H1 (cell line): ENCODE measurements around the gene SLC15A4. TPM values are rescaled to one million over a fixed set of nuclear protein-coding genes. Genes with fewer than 3 reads are reported as not detected.

ENCODE experiments used
- CTCF ChIA-PET: fragments of 300-600 bp; sonication (Branson Sonifier 250); formaldehyde crosslinking; loops from one replicate; lab custom pipeline; 2021; ENCODE audit not compliant: partially characterized antibody; lab: Charles Lee
- POLR2A ChIA-PET: fragments of 300-600 bp; sonication (Branson Sonifier 250); formaldehyde crosslinking; loops from one replicate; lab custom pipeline; 2021; ENCODE audit warnings: inconsistent platforms; ENCODE audit not compliant: partially characterized antibody; lab: Charles Lee
- DNase-seq, 2 experiments: peaks; one replicate each; pipeline versions ENCODE4 v3.0.0 to v3.0.0-alpha.2; 2010 to 2022; ENCODE audit warnings: low spot score in 2 of 2, low read depth in 1 of 2, mixed read lengths in 1 of 2
- FAIRE-seq: peaks from 2 replicates; lab custom pipeline; 2011; peaks lifted over from hg19 to GRCh38; lab: Jason Lieb, UNC
- H2AFZ ChIP-seq: 2 replicates; pipeline ENCODE4 v1.8.1; 2012; ENCODE audit warnings: low read length, inconsistent platforms
- H2AK5ac ChIP-seq: 2 replicates; pipeline ENCODE4 v1.6.1; 2013; ENCODE audit warnings: low read depth, low read length
- H2BK120ac ChIP-seq: replicated peaks from 2 replicates; pipeline ENCODE3; 2013; ENCODE audit warnings: low read depth, low read length, inconsistent platforms
- H2BK12ac ChIP-seq: 2 replicates; pipeline ENCODE4 v1.6.1; 2013; ENCODE audit warnings: low read depth, low read length
- H2BK15ac ChIP-seq: 2 replicates; pipeline ENCODE4 v1.6.1; 2013; ENCODE audit warnings: low read length
- H2BK20ac ChIP-seq: 2 replicates; pipeline ENCODE4 v1.6.1; 2013; ENCODE audit warnings: low read length
- H2BK5ac ChIP-seq: 2 replicates; pipeline ENCODE4 v1.6.1; 2013; ENCODE audit warnings: low read depth, low read length
- H3K14ac ChIP-seq: 2 replicates; pipeline ENCODE4 v1.6.1; 2013; ENCODE audit warnings: inconsistent platforms; ENCODE audit not compliant: insufficient read length
- H3K18ac ChIP-seq: 2 replicates; pipeline ENCODE4 v1.6.1; 2013; ENCODE audit warnings: low read length; ENCODE audit errors: extremely low read depth
- H3K23ac ChIP-seq: 2 replicates; pipeline ENCODE4 v1.6.1; 2013; ENCODE audit warnings: inconsistent platforms; ENCODE audit not compliant: insufficient read length
- H3K23me2 ChIP-seq: 2 replicates; pipeline ENCODE4 v1.6.1; 2013; ENCODE audit warnings: low read depth, low read length
- H3K27ac ChIP-seq: 2 replicates; pipeline ENCODE4 v1.6.1; 2011; ENCODE audit warnings: low read depth, low read length, inconsistent platforms
- H3K27me3 ChIP-seq, 4 experiments: replicated peaks in 1 of 4; 1 replicate in 1 of 4; 2 replicates in 3 of 4; pipeline versions ENCODE4 v1.6.1 to v1.8.1; 2011 to 2013; ENCODE audit warnings: low read length in 3 of 4, mild to moderate bottlenecking in 3 of 4, inconsistent platforms in 2 of 4, mixed read lengths in 2 of 4, moderate library complexity in 1 of 4; ENCODE audit not compliant: control insufficient read depth in 3 of 4, insufficient read depth in 3 of 4; ENCODE audit errors: extremely low read depth in 1 of 4
- H3K36me3 ChIP-seq, 4 experiments: 2 replicates each; pipeline versions ENCODE4 v1.6.1 to v1.8.1; 2011 to 2013; ENCODE audit warnings: mild to moderate bottlenecking in 4 of 4, low read length in 3 of 4, moderate library complexity in 2 of 4, control low read depth in 1 of 4, inconsistent platforms in 1 of 4; ENCODE audit not compliant: insufficient read depth in 4 of 4, control insufficient read depth in 2 of 4
- H3K4ac ChIP-seq: replicated peaks from 2 replicates; pipeline ENCODE3; 2013; ENCODE audit warnings: low read length, low read depth, mixed read lengths, inconsistent platforms; ENCODE audit not compliant: insufficient read length
- H3K4me1 ChIP-seq, 4 experiments: replicated peaks in 1 of 4; 1 replicate in 1 of 4; 2 replicates in 3 of 4; pipeline versions ENCODE4 v1.6.1 to v1.8.1; 2011 to 2013; ENCODE audit warnings: low read length in 3 of 4, inconsistent platforms in 2 of 4, mixed read lengths in 1 of 4; ENCODE audit not compliant: insufficient read depth in 4 of 4, control insufficient read depth in 3 of 4
- H3K4me2 ChIP-seq, 2 experiments: 2 replicates each; pipeline versions ENCODE4 v1.6.1 to v1.8.1; 2011 to 2013; ENCODE audit warnings: low read depth in 2 of 2, low read length in 2 of 2, control low read depth in 1 of 2, inconsistent platforms in 1 of 2, mild to moderate bottlenecking in 1 of 2; ENCODE audit not compliant: insufficient read depth in 1 of 2
- H3K4me3 ChIP-seq, 4 experiments: fragments of 200-600, 300-600 bp in 1 of 4; sonication (generic), shearing (Covaris generic), sonication (Bioruptor Twin) in 1 of 4; 2 replicates each; pipeline versions ENCODE4 v1.5.1 to v1.8.1; 2011 to 2016; ENCODE audit warnings: low read length in 4 of 4, low read depth in 3 of 4, control low read depth in 2 of 4, inconsistent platforms in 2 of 4, mild to moderate bottlenecking in 2 of 4, mixed read lengths in 1 of 4, moderate library complexity in 1 of 4; ENCODE audit not compliant: insufficient read depth in 2 of 4; ENCODE audit errors: extremely low read depth in 1 of 4
- H3K56ac ChIP-seq: replicated peaks from 2 replicates; pipeline ENCODE3; 2013; ENCODE audit warnings: low read depth, mild to moderate bottlenecking, mixed read lengths, low read length, inconsistent platforms; ENCODE audit not compliant: insufficient read length
- H3K79me1 ChIP-seq: 2 replicates; pipeline ENCODE4 v1.6.1; 2013; ENCODE audit warnings: low read depth, low read length, control low read depth
- H3K79me2 ChIP-seq, 2 experiments: 2 replicates each; pipeline versions ENCODE4 v1.6.1 to v1.8.1; 2012 to 2013; ENCODE audit warnings: low read length in 2 of 2, mild to moderate bottlenecking in 2 of 2, inconsistent platforms in 1 of 2; ENCODE audit not compliant: insufficient read depth in 2 of 2, control insufficient read depth in 1 of 2
- H3K9ac ChIP-seq, 4 experiments: replicated peaks in 1 of 4; 1 replicate in 1 of 4; 2 replicates in 3 of 4; pipeline versions ENCODE4 v1.6.1 to v1.8.1; 2011 to 2013; ENCODE audit warnings: low read depth in 3 of 4, low read length in 3 of 4, control low read depth in 2 of 4, mild to moderate bottlenecking in 2 of 4, moderate library complexity in 2 of 4, inconsistent platforms in 1 of 4; ENCODE audit errors: extremely low read depth in 1 of 4
- H3K9me3 ChIP-seq, 2 experiments: 2 replicates each; pipeline versions ENCODE4 v1.6.1 to v1.8.1; 2012 to 2013; ENCODE audit warnings: mild to moderate bottlenecking in 2 of 2, moderate library complexity in 2 of 2, control low read depth in 1 of 2, inconsistent platforms in 1 of 2, low read depth in 1 of 2, low read length in 1 of 2, mixed read lengths in 1 of 2; ENCODE audit not compliant: insufficient read depth in 2 of 2
- H4K20me1 ChIP-seq, 2 experiments: replicated peaks in 1 of 2; 2 replicates each; pipeline versions ENCODE3 to v1.8.1; 2011 to 2013; ENCODE audit warnings: inconsistent platforms in 2 of 2, low read length in 2 of 2, mild to moderate bottlenecking in 1 of 2; ENCODE audit not compliant: insufficient read depth in 2 of 2, control insufficient read depth in 1 of 2
- H4K5ac ChIP-seq: 2 replicates; pipeline ENCODE4 v1.6.1; 2013; ENCODE audit warnings: low read length, low read depth, mixed read lengths, inconsistent platforms; ENCODE audit not compliant: insufficient read length
- H4K8ac ChIP-seq: 2 replicates; pipeline ENCODE4 v1.8.0; 2013; ENCODE audit warnings: mild to moderate bottlenecking, moderate library complexity, low read length, inconsistent platforms; ENCODE audit not compliant: insufficient read depth; ENCODE audit errors: extremely low read depth
- H4K91ac ChIP-seq: replicated peaks from 2 replicates; pipeline ENCODE3; 2013; ENCODE audit warnings: low read length, mixed read lengths, inconsistent platforms; ENCODE audit not compliant: insufficient read length
- CTCF ChIP-seq, 3 experiments: IDR thresholded peaks; 1 replicate in 2 of 3; 2 replicates in 1 of 3; pipeline versions ENCODE4 v1.5.1 to v1.6.1; 2011; ENCODE audit warnings: low read length in 3 of 3, mild to moderate bottlenecking in 3 of 3, inconsistent platforms in 2 of 3, low read depth in 1 of 3, moderate library complexity in 1 of 3; ENCODE audit not compliant: insufficient read depth in 1 of 3; ENCODE audit errors: control extremely low read depth in 1 of 3
- KDM1A ChIP-seq: fragments of 200-600, 300-600 bp; sonication (generic); IDR thresholded peaks from 2 replicates; pipeline ENCODE4 v1.7.1; 2016; ENCODE audit warnings: mild to moderate bottlenecking, low read length, borderline replicate concordance
- RAD21 ChIP-seq, 2 experiments: IDR thresholded peaks in 1 of 2; conservative IDR thresholded peaks in 1 of 2; 2 replicates each; pipeline ENCODE4 v1.6.1; 2011; ENCODE audit warnings: low read depth in 2 of 2, low read length in 2 of 2, improper control_type of control experiment in 1 of 2, inconsistent platforms in 1 of 2, mild to moderate bottlenecking in 1 of 2, moderate library complexity in 1 of 2
- ZNF274 ChIP-seq: IDR thresholded peaks from 2 replicates; pipeline ENCODE4 v1.7.0; 2012; ENCODE audit warnings: low read length, borderline replicate concordance; ENCODE audit errors: extremely low read depth
- WGBS, 2 experiments: shearing (Covaris generic) in 1 of 2; methylation state at CpG; one replicate each; pipeline versions ENCODE4 v1.1.6 to v1.1.7; 2013 to 2015; ENCODE audit warnings: low lambda C conversion rate in 2 of 2, mixed read lengths in 2 of 2, inconsistent platforms in 1 of 2, low coverage in 1 of 2, missing lambda C conversion rate in 1 of 2; ENCODE audit not compliant: insufficient replicate concordance in 2 of 2, insufficient coverage in 1 of 2, insufficient read length in 1 of 2; ENCODE audit errors: extremely low coverage in 1 of 2, missing lambda C conversion rate in 1 of 2; 5-methylcytosine and 5-hydroxymethylcytosine counted together
- polyA plus RNA-seq, 7 experiments: library from polyadenylated mRNA; depleted of rRNA in 3 of 7; stranded (reverse) in 5 of 7; unstranded in 2 of 7; fragments of >200 nt in 5 of 7; fragments of 200-250 nt in 2 of 7; gene quantifications; 1 replicate in 5 of 7; 2 replicates in 1 of 7; 4 replicates in 1 of 7; pipeline versions ENCODE4 v1.2.1 to v1.2.3, GENCODE V29; 2011 to 2013; ENCODE audit warnings: missing spikeins in 2 of 7, mixed read lengths in 2 of 7
- total RNA-seq: library from RNA; stranded (reverse); fragmentation: NEBNext Ultra II Directional; extraction: Animal tissue kit (Norgen Biotek cat#: 25700); gene quantifications from 2 replicates; pipeline ENCODE4 v1.2.1, GENCODE V29; 2021

Gene SLC15A4
- total and polyA plus RNA-seq, 2 of the 8 experiments (the other 6 are each of a cell fraction or from before 2014, with no cell fraction given) = 22.7 to 26.6 TPM

DNA sequence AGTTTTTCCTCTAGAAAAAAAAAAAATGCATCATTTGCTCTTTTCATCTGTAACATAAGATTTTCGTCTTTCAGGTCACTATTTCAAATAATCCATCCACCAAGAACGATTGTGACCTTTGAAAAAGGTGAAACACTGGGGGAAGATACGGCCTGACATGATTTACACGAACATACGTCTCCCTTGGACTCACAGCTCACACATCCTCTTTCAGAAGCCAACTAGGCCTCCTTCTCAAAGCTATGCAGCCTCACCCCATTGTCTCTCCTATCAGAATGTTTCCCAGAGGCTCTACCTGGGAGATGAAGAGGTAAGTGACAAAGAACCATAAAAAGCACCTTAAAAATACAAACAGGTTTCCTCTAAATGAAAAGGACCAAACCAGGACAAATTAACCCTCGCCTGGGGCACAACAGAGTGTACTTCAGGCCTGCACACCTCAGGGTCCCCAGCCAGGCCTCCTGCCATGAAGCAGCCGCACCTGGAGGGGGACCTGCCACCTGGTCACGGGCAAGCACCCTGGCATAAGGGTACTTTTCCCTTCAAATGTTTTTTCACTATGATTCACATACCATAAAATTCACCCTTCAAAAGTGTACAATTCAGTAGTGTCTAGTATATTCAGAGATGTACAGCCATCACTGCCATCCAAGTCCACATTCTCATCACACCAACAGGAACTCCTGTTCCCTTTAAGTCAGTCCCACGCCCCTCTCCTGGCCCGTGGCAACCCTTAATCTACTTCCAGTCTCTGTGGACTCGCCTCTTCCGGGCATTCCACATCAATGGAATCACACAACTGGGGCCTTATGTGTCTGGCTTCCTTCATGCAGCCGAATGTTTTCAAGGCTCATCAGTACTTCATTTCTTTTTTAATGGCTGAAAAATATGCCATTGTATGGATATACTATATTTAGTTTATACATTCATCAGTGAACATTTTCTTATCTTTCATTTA, 5.4 kb downstream of the SLC15A4 start:
- no peak overlapping the region for H4K91ac ChIP-seq
- peaks cover 7 to 27% (median 12%) of the 10 kb centered on the region in 4 experiments for H3K4me1 ChIP-seq
- no peak overlapping the region for H3K56ac ChIP-seq
- H3K4ac ChIP-seq = no peak overlapping the region
- peaks cover 4% of the 10 kb centered on the region; the same call in 1 of the 2 replicates for H3K23me2 ChIP-seq
- CTCF ChIA-PET = interaction anchor here (0.6 kb wide), 1 partner anchor 460 kb away, joined by 4 read pairs; no protein-coding TSS in a partner anchor
- H3K9me3 ChIP-seq = no peaks in the 10 kb centered on the region
- H4K20me1 ChIP-seq = peaks cover 24 to 43% of the 10 kb centered on the region in 2 experiments
- WGBS, 2 experiments = 91% methylated on average over 13 of the region's 13 CpGs; no CpG with 5 or more reads in 1 of the 2 experiments
- H4K5ac ChIP-seq = no peak overlapping the region
- TF ChIP-seq KDM1A (no peak), RAD21 (IDR thresholded peaks at IDR 0.05 in 1 of 2, conservative IDR thresholded peaks at IDR 0.05 in 1 of 2; ENCODE audit: low read depth in 2 of 2, low read length in 2 of 2) (no peak), CTCF (IDR thresholded peaks at IDR 0.05; ENCODE audit: control extremely low read depth in 1 of 3, insufficient read depth in 1 of 3, low read depth in 1 of 3, low read length in 3 of 3) (no peak), ZNF274 (no peak)
- no peak overlapping the region for H2AFZ ChIP-seq
- H2BK20ac ChIP-seq = no peak overlapping the region
- no peak overlapping the region for H2BK12ac ChIP-seq
- H3K79me2 ChIP-seq = peaks cover 30 to 97% of the 10 kb centered on the region in 2 experiments
- H3K36me3 ChIP-seq = peaks cover 0 to 22% (median 5%) of the 10 kb centered on the region in 4 experiments; a peak in 4 of 8 replicates
- no peak overlapping the region for H2BK15ac ChIP-seq
- no peak overlapping the region for H3K23ac ChIP-seq
- H3K14ac ChIP-seq = no peak overlapping the region
- no peak overlapping the region for H3K4me3 ChIP-seq
- no peak overlapping the region for H3K18ac ChIP-seq
- H3K9ac ChIP-seq = no peak overlapping the region
- no peak overlapping the region for H3K27ac ChIP-seq
- H2AK5ac ChIP-seq = no peak overlapping the region
- H4K8ac ChIP-seq = no peak overlapping the region
- H2BK120ac ChIP-seq = no peak overlapping the region
- FAIRE-seq (no peak), DNase-seq (no peak)
- POLR2A ChIA-PET = interaction anchor here (0.5 to 0.9 kb wide), 3 partner anchors 33 to 1097 kb away, joined by 3 to 8 read pairs (median 4); no protein-coding TSS in a partner anchor
- H3K4me2 ChIP-seq = no peak overlapping the region
- H3K79me1 ChIP-seq = peaks cover 17% of the 10 kb centered on the region
- no peak overlapping the region; the same call in 1 of the 2 replicates for H2BK5ac ChIP-seq
- H3K27me3 ChIP-seq = no peaks in the 10 kb centered on the region
